ENCODE data around the gene SBF2.
"Not testable (repeated sequence)": the region's sequence is repeated elsewhere in the genome, so short reads cannot be mapped to it uniquely, and the experiment has no call there.

The SBF2 gene

DNA sequence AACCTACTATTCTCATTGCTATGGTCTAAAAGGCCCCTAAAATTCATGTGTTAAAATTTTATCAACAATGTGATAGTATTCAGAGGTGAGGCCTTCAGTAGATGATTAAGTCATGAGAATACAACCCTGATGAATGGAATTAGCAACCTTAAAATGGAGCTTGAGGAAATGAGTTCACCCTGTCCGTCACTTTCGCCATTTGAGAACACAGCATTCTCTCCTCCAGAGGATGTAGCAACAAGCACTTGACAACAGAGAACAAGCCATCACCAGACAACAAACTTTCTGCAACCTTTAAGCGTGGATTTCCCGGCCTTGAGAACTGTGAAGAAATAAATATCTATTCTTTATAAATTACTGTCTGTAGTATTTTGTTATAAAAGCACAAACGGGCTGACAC is 197.0 kb downstream of the SBF2 start:
- H3K4me3 ChIP-seq (ENCODE audit: low read length), result no peak overlapping the region
- peak; percentile 30 for DNase-seq (ENCODE audit: low read depth)
- TF ChIP-seq, protein P1, sequence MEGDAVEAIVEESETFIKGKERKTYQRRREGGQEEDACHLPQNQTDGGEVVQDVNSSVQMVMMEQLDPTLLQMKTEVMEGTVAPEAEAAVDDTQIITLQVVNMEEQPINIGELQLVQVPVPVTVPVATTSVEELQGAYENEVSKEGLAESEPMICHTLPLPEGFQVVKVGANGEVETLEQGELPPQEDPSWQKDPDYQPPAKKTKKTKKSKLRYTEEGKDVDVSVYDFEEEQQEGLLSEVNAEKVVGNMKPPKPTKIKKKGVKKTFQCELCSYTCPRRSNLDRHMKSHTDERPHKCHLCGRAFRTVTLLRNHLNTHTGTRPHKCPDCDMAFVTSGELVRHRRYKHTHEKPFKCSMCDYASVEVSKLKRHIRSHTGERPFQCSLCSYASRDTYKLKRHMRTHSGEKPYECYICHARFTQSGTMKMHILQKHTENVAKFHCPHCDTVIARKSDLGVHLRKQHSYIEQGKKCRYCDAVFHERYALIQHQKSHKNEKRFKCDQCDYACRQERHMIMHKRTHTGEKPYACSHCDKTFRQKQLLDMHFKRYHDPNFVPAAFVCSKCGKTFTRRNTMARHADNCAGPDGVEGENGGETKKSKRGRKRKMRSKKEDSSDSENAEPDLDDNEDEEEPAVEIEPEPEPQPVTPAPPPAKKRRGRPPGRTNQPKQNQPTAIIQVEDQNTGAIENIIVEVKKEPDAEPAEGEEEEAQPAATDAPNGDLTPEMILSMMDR (IDR thresholded peaks at IDR 0.05; ENCODE audit: insufficient read depth, low read depth, low read length, missing control alignments), result no peak

DNA sequence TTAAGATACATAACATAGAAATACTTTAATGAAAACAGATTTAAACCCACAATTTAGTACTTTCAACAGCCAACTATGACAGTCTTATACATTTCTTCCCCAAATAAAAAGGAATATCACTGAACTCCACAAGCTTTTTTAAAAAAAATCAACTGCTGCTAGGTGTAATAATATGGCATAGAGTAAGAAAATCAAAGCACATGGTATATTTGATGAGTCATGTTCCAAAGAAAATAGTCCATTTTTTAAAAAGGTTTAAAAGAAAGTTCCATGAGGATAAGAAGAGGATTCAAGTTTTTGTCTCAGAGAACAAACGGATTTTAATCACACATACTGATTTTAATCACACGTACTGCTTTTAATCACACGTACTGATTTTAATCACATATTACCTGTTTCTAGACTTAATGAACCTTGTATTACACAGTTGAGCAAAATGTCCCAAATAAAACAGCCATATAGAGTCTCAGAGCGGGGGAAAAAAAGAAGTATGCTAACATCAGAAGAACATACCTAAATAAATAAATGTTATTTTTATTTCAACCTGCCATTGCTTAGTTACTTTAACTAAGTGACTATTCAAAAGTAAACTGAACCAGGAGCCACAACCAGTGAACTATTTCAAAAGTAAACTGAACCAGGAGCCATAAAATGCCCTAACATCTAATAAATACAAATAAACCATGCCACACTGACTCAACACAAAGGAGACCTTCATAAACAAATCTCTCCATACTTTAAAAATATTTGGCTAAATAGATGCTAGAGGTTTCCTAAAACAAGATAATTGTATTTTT is 198.4 kb downstream of the SBF2 start:
- TF ChIP-seq, protein P1 (IDR thresholded peaks at IDR 0.05; ENCODE audit: insufficient read depth, low read depth, low read length, missing control alignments), result no peak
- no peak for DNase-seq (ENCODE audit: low read depth)
- H3K4me3 ChIP-seq (ENCODE audit: low read length), result no peak overlapping the region

DNA sequence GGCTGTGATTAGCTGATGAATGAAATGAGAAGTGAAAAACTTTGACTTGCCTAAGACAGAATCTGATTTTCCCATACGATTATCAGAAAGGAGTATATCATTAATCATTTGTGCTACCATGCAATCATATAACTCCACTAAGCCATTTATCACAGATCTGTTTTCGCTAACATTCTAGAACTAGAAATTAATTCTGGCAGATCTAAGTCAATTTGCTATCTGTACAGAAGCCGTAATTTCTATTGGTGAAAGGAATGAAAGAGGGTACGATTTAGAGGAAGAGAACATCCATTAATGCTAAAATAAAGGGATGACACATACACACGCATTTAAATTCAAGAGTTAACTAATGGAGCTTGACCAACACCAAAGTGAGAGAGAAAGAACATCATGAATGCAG is 201.6 kb downstream of the SBF2 start:
- H3K4me3 ChIP-seq (ENCODE audit: low read length), result no peak overlapping the region
- no peak for DNase-seq (ENCODE audit: low read depth)
- TF ChIP-seq, protein P1 (IDR thresholded peaks at IDR 0.05; ENCODE audit: insufficient read depth, low read depth, low read length, missing control alignments), result no peak

DNA sequence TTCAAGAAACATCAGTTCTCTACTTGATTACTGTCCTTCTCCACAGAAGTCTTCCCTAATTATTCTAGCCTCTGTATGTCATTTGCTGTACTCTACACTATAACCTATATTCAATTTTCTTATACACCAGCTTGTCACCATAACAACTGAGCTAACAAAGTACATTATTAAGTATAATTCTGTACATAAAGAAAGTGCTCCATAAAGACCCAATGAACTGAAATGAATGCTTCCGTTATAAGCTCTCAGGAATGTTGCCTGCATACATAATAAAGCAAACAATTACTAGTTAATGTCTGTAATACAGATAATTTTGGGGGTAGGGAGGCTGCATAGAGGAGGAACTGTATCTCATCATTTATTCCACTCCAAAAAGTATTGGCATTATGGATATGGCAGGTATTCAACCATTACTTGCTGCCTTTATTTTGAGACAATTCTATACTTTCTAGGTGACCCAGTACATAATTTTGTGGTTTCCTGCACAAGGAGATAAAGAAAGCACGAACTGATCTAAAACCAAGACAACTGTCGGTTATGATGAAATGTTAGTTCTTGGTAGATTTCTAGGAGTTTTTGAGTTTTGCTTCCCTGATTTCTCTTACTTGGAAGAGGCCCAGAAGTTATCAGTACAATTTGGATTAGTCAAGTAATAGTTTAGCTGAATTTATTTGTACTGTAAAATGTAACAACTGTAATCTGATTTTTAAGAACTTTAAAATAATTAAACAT is 202.5 kb downstream of the SBF2 start:
- no peak for DNase-seq (ENCODE audit: low read depth)
- TF ChIP-seq, protein P1 (IDR thresholded peaks at IDR 0.05; ENCODE audit: insufficient read depth, low read depth, low read length, missing control alignments), result no peak
- H3K4me3 ChIP-seq (ENCODE audit: low read length), result no peak overlapping the region

DNA sequence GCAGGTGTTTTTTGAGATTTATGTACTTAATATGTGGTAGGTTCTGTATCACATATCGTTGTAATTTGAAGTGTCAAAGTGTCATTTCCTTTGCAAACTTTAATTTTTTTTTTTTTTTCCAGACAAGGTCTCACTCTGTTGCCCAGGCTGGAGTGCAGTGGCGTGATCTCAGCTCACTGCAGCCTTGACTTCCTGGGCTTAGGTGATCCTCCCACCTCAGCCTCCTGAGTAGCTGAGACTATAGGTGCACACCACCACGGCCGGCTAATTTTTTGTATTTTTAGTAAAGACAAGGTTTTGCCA is 206.1 kb downstream of the SBF2 start:
- DNase-seq (ENCODE audit: low read depth); H3K4me3 ChIP-seq (ENCODE audit: low read length): not testable (repeated sequence)

DNA sequence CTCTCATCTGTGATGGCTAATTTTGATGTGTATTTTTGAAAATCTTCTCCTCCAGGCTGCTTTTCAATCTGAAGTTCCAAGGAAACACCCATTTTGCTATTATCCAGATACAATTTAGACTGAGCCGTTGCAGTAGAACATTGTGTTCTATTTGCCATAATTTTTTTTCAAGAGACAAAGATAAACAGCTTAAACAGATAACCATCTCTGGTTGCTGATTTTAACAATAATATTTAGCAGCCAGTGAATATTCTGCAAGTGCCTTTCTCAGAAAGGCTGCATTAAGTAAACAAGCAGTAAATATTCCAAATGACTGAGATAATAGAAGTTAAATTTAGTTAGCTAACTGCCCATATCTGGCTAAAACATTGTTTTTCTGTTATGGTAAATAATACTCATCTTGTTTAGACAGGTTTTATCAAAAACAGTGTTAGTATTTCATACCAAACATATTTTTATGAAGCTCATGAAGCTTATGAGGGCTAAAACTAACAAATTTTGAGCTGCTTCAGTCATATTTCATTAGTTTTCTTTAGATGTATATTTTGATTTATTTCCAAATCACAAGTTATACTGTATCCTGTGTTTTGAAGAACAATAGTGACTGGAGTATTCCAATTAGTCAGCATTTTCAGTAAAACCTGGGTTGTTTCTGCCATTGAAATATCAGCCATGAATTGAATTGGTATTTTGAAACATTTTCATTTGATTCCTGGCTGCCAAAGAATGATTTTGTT is 206.7 kb downstream of the SBF2 start:
- TF ChIP-seq, protein P1 (IDR thresholded peaks at IDR 0.05; ENCODE audit: insufficient read depth, low read depth, low read length, missing control alignments), result no peak
- no peak overlapping the region for H3K4me3 ChIP-seq (ENCODE audit: low read length)
- no peak for DNase-seq (ENCODE audit: low read depth)

DNA sequence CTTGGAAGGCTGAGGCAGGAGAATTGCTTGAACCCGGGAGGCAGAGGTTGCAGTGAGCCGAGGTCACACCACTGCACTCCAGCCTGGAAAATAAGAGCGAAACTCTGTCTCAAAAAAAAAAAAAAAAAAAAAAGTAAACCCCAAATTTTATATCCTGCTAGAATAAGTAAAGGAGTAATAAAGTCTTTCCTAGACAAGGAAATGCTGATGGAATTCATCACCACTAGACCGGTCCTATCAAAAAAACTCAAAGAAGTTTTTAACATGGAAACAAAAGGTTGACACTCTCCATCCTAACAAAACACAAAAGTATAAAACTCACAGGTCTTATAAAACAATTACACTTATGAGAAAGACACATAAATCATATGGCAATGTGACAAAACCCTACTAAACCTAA is 213.9 kb downstream of the SBF2 start:
- no peak overlapping the region for H3K4me3 ChIP-seq (ENCODE audit: low read length)
- TF ChIP-seq, protein P1 (IDR thresholded peaks at IDR 0.05; ENCODE audit: insufficient read depth, low read depth, low read length, missing control alignments), result no peak

More for the DNA sequence above, 213.9 kb downstream of the SBF2 start:
- no peak for DNase-seq (ENCODE audit: low read depth)
